Measurements from ENCODE around the gene LETM1.

DNA sequence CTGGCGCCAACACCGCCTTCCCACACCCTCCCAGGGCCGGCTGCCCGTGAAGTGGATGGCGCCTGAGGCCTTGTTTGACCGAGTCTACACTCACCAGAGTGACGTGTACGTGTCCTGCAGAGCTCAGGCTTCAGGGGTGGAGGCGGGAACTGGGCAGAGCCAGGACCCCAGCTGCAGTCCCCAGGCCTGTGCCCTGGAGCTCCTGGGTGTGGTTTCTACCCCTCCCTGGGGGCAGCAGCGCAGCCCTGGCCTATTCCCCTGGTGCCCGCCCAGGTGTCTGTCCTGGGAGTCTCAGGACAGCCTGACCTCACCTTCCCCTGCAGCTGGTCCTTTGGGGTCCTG, 49.8 kb downstream of the LETM1 start:
- TF ChIP-seq, protein P1, sequence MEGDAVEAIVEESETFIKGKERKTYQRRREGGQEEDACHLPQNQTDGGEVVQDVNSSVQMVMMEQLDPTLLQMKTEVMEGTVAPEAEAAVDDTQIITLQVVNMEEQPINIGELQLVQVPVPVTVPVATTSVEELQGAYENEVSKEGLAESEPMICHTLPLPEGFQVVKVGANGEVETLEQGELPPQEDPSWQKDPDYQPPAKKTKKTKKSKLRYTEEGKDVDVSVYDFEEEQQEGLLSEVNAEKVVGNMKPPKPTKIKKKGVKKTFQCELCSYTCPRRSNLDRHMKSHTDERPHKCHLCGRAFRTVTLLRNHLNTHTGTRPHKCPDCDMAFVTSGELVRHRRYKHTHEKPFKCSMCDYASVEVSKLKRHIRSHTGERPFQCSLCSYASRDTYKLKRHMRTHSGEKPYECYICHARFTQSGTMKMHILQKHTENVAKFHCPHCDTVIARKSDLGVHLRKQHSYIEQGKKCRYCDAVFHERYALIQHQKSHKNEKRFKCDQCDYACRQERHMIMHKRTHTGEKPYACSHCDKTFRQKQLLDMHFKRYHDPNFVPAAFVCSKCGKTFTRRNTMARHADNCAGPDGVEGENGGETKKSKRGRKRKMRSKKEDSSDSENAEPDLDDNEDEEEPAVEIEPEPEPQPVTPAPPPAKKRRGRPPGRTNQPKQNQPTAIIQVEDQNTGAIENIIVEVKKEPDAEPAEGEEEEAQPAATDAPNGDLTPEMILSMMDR (IDR thresholded peaks at IDR 0.05), result no peak
- no peak for TF ChIP-seq EZH2 (IDR thresholded peaks at IDR 0.05)

Measured in neural progenitor cell (in vitro differentiated cells).